CD4-positive, alpha-beta T cell treated with Interleukin-10 for 1 hour (primary cell): Measurements from ENCODE around the gene TMCO4.

Source experiments
- DNase-seq: peaks from one replicate; pipeline ENCODE4 v3.0.0-alpha.2; 2020

The TMCO4 gene

GRCh38 chr1:19744335-19744743, 55.4 kb downstream of the TMCO4 start:
- DNase-seq: no peak

GRCh38 chr1:19743793-19744192, 55.9 kb downstream of the TMCO4 start:
- no peak for DNase-seq

GRCh38 chr1:19743180-19743579, 56.5 kb downstream of the TMCO4 start:
- no peak for DNase-seq

- no peak for DNase-seq
These were observed 60.1 kb downstream of the TMCO4 start for GRCh38 chr1:19739628-19740027.

DNA sequence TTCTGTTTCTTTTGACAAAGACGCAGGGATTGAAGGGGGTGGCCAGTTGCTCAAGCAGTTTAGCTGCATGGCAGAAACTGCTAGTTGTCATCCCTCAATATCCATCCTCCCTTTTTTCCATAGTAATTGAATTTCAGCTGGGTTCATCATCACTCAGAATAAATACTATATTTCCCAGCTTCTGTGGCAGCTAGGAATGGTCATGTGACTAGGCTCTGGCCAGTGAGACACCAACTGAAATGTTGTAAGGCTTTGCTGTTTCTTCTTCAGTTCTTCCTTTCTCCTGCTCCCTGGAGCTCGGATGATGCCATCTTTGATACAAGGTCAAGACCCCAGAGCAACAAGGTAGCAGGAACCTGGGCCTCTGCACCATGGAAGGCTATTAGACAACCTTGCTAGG, 61.0 kb downstream of the TMCO4 start:
- no peak for DNase-seq

- DNase-seq: no peak
These were observed 61.6 kb downstream of the TMCO4 start for GRCh38 chr1:19738076-19738475.

DNA sequence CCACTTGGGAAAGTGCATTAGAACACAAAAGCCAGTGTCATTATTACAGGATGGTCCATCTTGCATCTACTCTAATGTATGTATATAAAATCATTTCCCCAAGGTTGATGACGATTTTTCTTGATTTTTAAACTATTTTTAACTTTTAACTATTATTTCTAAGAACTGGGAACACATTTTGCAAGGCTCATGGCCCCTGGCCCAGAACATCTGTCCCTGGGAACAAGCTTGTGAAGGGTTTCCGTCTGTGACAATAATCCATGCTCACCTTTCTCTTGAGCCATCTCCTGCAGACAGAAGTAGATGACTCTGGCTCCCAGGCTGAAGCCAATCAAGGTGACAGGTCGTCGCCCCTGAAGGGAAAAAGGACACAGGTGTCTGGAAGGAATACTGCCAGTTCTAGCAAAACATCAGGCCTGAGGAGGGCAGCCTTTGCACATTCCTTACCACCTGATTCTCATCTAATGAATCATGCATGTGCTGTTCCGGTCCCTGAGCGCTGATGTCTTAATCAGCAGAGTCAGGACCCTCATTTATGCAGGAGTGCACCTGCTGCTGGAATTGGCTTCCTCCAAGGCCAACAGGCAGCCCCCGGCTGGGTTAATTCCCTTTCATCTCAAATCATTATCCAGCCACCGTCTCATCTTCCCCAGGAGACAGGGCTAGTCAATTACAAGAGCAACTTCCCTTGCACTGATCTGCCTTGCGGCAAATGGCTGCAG, 62.5 kb downstream of the TMCO4 start:
- no peak for DNase-seq

GRCh38 chr1:19735440-19736127, 64.1 kb downstream of the TMCO4 start:
- no peak for DNase-seq

DNA sequence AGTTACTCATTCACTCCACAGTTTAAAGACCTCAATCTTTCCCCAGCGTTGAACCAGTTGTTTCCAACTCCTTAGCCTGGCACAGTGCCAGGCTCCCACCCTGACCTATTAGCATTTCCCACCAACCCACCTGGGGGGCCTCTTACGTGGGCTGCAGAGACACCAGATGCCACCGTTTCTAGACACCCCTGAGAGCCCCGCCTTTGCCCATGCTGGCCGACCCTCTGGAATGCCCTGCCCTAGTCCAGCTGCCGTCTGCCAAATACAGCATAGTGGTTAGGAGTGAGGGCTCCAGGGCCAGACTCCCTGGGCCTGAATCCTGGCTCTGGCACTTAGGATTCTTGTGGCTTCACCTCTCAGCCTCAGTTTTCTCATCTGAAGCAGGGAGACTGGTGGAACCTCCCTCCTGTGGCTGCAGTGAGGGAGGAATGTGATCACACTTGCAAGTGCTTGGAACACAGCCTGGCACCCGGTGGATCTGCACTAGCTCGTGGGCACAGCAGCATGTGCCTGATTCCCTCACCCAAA, 65.2 kb downstream of the TMCO4 start:
- DNase-seq: no peak

GRCh38 chr1:19734056-19734455, 65.7 kb downstream of the TMCO4 start:
- no peak for DNase-seq

DNA sequence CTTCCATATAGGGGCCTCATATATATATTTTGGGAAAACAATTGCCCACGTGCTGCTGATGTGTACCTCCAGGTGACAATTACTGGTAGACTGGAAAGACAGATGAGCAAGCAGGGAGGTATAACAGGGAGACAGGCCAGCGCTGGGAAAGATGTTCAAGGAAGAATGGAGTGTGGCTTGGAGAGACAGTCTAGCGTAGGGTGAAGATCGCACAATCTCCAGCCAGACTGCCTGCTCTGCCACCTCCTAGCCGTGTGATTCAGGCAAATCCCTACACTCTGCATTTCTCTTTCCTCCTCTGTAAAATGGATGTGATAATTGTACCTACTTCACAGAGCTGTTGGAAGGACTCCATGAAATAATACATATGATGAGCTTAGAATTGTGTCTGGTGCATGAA, 66.1 kb downstream of the TMCO4 start:
- no peak for DNase-seq

DNA sequence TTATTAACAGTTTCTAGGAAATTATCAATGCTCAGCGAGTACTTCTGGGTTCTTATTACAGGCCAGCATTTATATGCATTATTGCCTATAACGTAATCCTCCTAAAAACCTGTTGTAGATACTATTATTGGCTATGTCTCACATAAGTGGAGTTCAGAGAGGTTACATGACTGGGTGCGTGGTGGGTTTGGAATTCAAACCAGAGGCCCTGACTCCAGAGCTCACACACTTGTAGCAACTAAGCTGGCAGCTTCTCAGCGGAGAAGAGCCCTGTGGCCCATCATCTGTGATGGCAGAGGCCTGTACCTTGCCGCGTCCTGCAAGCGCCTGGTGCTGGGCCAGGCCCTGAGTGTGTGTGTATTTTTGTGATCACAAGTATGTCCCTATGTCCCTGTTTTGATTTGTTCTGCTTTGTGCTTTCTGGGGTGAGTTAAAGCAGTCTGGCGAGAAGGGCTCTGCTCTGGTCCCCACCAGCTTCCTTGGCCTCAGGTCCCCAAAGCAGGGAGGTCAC, 68.3 kb downstream of the TMCO4 start:
- no peak for DNase-seq

- no peak for DNase-seq
These were observed 68.9 kb downstream of the TMCO4 start for GRCh38 chr1:19730793-19731192.

GRCh38 chr1:19730232-19730631, 69.5 kb downstream of the TMCO4 start:
- no peak for DNase-seq

GRCh38 chr1:19728413-19729145, 71.1 kb downstream of the TMCO4 start:
- DNase-seq: no peak

DNA sequence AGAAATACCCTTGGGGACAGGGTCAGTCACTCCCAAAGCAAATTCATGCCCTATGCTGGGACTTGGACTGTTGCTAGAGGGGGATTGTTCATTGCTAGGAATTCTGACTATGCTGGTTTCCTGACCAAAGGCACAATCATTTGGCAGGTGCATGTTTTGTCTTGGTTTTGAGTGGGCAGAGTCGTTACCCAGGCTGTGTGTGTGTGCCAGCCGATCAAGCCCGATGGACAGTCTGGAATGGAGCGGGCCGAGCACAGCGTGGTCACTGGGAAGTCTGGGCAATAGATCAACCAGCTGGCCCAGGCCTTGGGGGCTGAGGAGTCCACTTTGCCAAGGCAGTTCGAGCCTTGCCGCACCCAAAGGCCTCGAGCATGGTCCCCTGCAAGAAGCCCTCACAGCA, 74.1 kb downstream of the TMCO4 start:
- no peak for DNase-seq

DNA sequence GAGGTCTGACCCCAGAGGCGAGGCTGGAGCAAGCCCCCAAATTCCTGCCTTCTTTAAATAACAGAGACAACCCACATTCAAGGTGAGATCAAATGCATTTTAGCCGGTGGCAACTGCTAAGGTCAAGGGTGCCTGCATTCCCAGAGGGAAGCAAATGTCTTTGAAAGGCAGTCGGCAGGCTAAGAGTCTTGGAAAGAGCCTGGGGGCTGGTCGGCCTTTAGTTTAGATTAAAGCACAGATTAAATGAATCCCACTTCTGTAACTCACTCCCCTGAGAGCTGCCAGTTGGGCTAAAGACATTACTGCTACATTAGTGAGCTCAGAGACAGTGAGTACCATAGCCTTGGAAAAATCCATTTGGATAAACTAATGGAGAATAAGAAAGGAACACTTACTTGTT, 75.8 kb downstream of the TMCO4 start:
- no peak for DNase-seq

DNA sequence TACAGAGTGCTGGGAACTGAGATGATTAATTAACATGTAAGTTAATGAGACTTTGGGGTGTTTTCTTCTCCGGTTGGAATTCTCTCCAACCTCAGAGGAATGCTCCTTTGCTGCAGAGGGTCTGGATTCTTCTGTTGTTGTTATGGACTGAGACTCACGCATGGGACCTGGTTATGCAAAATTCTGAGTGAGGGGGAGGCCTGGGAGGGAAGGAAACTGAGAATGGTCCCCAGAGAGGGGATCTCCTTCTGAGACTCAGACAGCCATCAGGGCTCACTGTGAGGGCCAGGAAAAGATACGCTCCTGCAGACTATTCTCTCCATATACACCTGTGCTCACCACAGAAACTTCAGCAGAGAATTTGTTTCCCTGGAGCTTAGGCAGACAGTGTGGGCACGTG, 78.7 kb downstream of the TMCO4 start:
- DNase-seq: no peak

- DNase-seq: no peak
These were observed 79.5 kb downstream of the TMCO4 start for GRCh38 chr1:19720174-19720573.

DNA sequence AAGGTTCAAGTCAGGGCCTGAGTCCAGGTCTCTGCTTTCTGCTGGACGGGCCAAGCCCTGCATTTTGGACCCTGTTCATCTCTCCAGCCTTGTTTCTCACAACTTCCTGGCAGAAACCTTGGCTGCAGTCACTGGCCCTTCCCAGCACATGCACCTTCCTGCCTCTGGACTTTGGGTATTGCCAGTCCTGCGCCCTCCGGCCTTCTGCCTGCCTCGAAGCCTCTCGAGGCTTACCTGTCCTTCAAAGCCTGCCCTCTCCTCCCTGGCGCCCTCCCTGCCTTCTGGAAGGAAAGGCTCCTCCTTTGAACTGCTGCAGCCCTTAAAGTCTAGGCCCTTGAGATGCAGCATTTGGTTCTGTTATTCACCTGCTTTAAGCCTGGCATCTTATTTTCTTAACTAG, 82.2 kb downstream of the TMCO4 start:
- DNase-seq: no peak

- peak; percentile 84 for DNase-seq
These were observed 84.1 kb downstream of the TMCO4 start for GRCh38 chr1:19715334-19716203.

DNA sequence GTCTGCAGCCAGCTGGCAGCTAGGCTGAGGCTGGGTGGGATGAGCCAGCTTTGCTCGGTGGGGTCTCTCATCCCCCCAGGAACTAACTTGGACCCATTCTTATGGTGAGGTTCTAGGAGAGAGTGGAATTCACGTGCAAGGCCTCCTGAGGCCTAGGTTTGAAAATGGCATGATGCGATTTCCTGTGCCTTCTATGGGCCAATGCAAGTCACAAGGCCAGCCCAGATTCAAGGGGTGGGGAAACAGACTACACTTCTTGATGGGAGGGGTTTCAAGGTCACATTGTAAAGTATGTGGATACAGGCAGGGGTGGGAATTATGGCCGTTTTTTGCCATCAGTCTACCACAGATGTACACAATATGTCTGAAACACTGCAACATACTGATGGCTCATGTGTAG, 86.8 kb downstream of the TMCO4 start:
- no peak for DNase-seq
